GM21723 (cell line): ENCODE measurements around the gene NEB.
"Not testable (repeated sequence)": the region's sequence is repeated elsewhere in the genome, so short reads cannot be mapped to it uniquely, and the experiment has no call there.

Experiments
- ATAC-seq: cut with Tn5 transposase; IDR thresholded peaks from one replicate; pipeline ENCODE4 v1.9.1; 2021; ENCODE audit warnings: mild to moderate bottlenecking, moderate library complexity; ENCODE audit not compliant: unreplicated experiment

NEB gene

DNA sequence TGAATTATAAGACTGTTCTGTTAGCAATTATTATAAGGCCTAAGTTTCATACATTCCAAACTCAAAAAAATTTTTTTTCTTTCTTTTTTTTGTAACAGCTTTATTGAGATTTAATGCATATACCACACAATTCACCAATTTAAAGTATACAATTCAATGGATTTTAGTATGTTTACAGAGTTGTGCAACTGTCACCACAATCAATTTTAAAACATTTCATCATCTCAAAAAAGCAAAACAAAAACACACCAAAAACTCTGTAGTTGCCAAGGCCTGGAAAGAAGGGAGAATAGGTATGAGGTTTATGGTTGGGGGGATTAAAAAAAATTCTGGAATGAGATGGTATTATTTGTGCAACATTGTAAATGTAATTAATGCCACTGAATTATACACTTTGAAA lies 36.1 kb downstream of the NEB start:
- ATAC-seq, result not testable (repeated sequence)

DNA sequence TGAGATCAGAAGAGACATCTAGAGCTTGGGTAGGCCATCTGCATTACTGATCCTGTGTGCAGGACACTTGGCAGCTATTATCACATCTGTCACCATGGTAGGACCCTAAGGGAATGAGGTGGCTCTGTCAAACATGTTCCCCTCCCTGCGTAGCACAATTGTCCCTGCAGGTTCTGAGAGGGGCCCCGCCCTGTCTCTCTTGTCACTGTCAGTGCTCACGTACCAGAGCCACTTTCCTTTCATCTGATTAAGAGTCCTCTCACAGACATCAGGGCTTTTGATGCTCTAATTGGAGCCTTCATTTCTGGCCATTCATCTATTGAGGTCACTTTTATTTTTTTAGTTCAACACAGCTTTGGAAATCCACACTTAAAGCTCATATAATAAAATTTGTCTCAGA lies 38.5 kb downstream of the NEB start:
- no peak for ATAC-seq

DNA sequence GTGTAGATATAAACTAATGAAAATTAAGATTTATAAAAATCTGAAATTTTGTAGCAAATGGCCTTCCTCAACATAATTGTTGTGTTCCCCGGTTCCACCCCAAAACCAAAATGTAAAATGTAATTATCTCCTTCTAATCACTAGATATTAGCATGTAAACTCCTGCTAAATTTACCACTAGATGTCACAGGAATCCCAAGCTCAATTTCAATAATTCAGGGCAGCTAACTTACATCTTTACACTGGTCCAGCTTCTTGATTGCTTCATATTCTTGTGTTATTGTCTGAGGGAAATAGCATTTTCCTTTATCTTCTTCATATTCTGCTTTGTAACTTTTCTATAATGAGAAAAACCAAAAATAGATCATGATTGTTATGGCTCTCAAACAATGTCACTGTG lies 42.6 kb downstream of the NEB start:
- ATAC-seq, result no peak

DNA sequence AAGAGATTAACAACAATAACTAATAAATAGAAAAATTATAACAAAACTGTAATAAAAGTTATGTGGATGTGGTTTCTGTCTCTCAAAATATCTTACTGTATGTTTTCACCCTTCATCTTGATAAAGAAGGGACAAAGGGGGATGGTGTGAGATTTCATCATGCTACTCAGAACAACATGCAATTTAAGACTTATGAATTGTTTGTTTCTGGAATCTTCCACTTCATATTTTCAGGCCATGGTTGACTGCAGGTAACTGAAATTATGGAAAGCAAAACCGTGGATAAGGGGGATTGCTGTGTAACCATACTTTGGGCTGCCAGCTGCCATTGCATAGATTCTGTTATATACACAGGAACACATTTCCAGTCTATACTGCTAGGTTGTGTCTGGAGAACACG lies 45.6 kb downstream of the NEB start:
- ATAC-seq, result no peak

DNA sequence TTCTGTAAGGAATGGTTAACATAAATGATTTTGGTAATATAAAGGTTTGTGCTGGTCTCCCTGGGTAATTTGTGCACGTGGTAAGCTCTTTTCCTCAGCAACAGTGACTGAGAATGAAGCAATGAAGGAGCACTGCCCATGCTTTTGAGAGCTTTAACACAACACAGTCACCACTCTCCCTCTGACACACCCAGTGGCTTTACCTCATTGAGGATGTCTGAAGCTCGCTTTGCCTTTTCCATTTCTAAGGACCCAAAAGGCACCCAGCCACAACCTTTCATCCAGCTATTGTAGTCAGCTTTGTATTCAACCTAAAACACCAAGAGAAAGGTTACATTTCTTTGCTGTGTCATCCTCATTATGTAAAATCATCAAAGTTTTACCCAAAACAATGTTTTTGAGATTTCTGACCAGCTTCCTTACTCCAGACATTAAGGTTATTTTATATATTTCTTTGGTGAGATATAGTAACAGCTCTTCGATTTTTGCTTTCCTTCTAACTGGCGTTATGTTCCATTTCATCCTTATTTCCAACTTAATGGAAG lies 51.7 kb downstream of the NEB start:
- no peak for ATAC-seq

DNA sequence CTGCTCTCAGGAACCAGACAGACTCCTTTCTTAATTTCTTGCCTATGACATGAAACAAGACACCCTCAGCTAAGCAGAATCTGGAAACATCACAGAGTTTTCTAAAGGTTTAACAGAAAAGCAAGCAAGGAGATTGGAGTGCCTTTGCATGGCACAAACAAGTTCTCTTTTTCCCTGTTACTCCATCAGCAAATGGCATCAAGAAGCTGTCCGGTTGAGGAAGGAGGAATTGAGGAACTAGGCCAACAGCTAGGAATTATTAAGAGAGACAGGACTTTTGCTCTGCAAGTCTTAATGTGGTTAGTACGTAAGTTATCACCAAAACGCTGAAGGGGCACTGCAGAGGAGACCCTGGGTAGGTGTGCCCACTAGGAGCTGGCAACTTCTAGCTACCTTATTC lies 53.2 kb downstream of the NEB start:
- no peak for ATAC-seq

DNA sequence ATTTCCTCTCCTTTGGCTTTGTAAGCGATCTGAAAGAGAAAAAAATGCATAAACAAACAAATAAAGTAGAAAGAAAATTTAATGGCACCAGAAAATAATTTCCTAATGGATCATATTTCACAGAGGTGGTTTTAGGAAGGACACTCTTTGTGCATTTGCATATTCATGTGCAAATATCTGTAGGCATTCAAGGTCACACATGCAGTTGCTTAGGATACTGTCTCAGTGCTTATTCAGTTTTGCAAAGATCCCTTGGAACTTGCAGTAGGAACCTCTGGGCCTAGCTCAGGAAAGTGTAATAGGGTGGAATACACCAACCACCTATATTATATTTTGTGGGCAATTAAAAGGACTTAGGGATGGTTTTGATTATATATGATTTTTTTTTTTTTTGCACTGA lies 54.3 kb downstream of the NEB start:
- no peak for ATAC-seq

DNA sequence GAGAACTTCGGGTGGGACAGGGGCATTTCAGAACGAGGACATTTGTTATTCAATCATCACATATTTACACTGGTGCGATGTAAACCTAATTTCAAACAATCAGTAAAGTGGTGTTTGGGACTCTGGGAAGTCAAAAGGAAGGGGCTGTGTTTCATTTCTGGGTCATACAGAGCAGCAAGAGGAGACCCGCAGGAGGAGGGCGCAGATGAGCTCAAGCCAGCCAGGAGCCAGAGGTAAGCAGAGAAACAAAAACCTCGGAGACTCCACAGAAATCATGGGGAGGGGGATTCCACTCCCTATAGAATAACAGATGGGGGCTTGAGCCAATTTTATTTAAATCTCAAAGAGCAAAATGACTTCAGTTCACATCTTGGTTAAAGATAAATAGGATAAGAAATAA lies 55.4 kb downstream of the NEB start:
- no peak for ATAC-seq

DNA sequence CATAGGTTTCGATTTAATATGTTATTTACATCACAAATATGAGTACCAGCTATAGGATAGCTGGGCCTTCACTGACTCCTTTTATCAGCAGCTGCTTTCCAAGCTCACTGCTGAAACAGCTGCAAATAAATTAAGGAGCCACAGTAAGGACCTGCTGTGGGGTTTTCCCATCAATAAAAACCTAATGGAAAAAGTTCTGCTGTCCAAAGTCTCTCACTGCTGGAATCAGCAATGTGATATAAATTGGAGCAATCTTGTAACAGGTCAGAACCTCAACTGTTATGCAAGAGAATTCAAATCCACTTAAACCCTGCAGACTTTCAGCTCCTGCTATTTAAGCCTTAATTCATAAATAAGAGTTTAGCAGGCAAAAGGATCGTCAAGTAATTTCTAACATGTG lies 61.3 kb downstream of the NEB start:
- no peak for ATAC-seq

DNA sequence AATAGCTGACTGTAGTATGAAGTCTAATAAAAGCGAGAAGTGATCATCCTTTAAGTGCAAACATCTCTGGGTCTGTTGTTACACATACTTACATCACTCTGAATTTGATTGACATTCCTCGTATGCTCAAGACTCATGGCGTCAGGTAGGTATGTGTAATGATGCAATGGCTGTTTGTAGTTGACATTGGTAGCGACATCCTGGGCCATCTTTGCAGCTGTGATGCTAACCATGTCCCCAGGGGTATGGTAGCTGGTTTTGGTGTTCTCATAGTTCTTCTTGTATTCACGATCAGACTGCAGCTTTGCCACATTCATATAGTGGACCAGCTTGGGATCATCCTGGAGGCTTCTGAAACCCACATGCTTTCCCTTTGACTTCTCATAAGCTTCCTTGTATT lies 62.0 kb downstream of the NEB start:
- ATAC-seq, result no peak

DNA sequence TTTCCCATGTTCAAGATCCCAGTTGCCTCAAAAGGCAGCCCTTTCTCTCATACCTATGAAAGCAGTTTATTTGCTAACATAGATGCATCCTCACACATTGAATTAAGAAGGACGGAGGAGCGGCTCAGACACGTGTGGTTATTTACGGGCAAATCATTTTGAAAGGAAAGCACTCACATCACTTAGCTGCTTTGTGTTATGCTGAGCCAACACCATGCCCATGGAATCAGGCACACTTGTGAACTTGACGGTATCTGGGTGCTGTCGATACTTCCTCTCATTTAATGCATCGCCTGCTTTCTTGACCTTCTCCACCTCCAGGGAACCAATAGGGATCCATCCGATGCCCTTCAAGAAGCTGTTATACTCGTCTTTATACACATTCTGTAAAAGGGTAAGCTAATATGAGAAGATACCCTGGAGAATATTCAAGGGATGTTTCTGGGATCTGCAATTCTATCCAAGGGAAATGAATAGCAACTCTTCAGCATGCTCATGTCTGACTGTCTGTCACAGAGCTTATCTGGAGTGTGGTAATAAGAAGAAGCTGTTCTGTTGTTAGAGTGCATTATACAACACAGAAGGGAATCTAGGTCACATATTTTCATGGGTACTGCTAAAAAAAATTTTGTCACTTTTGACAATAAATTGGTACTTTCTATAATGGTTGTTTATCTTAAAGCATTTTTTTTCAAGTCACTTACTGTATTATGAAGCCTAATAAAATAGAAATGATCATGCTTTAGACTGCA lies 63.3 kb downstream of the NEB start:
- ATAC-seq, result no peak

DNA sequence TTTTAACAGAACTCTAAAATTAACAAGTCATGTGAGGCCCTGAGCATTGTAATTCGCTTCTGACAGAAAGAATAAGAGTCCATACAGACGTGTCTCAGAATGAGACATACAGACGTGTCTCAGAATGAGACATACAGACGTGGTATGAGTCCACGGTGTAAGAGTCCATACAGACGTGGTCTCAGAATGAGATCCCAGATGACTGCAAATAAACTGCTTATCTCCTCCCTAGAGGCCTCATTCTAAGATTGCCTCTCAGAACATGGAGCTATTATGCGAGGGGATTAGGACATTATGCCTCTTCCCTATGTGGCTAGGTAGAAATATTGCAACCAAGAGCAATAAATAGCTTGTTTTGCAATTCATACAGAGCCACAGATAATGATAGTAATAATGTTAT lies 63.9 kb downstream of the NEB start:
- ATAC-seq, result no peak

DNA sequence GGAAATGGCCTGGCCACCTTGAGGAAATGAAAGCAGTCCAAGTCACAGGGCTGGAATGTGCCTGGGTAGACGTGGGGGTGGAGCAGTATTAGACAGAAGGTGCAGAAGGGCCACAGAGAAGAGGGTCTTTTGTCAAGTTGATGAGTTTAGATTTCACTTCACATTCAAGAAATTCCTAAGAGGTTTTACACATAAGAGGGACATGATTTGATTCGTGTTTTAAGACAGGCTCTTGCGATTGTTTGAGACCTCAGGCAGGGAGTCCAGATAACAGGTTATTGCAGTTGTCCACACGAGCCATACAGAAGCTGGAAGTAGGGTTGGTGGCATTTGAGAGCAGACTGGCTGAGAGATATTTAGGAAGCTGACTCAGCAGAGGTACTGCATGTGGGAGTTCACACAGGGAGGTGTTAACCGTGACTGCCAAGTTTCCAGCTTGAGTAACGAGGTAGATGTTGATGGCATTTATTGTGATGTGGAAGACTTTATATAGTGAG lies 64.6 kb downstream of the NEB start:
- ATAC-seq, result no peak

DNA sequence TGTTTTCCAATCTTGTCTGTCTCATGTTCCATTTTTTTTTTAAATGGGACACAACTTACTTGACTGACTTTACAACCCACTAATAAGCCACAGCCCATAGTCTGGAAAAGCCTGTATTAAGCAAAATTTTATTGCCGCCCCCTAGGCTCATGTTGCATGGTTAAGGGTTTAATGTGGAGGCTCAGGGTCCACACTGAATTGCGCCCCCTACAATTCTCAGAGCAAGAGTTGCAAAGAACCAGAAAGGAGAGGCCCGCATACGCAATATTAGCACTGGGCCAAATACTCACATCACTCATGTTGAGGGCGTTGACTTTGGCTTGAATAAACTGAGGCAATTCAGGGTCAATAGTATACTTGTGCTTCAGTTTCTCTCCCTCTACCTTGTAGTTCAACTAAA lies 65.5 kb downstream of the NEB start:
- no peak for ATAC-seq

DNA sequence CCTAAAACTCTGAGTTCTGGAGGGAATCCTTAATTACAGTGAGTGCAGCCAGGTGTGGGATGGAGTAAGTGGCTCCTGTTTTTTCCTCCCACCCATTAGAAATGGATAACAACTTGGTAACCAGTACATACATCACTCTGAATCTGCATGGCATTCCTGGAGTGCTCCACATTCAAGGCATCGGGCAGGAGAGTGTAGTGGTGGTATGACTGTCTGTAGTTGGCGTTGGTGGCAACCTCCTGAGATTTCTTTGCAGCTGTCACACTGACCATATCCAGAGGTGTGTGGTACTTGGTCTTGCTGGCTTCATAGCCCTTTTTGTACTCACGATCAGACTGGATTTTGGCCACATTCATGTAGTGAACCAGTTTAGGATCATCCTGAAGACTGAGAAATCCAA lies 68.3 kb downstream of the NEB start:
- ATAC-seq, result no peak

DNA sequence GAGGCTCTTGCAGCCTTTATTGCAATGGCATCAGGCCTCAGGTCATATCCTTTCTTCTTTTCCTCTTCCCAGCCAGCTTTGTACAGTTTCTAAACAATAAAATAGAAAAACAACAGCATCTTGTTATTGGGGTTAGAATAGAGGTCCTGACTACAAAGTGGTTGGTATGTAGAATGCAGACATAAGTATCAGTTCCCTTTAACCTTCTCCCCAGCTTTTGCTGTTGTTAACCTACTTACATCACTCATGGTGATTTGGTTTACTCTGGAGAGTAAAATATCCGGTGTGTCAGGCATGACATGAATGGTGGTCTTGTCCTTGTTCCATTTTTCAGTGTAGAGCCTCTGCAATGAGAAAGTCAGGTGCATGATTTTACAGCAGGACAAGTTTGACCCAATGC lies 69.8 kb downstream of the NEB start:
- peak; percentile 59 for ATAC-seq

DNA sequence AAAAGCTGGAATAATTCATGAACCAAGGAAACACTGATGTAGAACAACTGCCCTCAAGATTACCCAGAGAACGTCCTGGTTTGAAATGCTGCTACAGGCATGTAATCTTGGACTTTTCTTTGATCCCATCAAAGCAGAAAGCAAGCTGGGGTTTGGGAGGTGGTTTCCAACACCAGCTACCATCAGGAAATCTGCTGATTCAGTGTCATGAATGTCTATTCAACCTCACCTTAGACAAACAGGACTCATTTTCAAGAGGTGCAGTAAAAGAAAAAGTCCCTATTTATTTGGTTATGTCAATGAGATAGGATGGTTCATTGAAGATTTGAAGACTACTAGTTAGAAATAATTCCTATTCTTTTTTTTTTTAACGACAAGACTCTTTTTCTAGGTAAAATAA lies 72.7 kb downstream of the NEB start:
- ATAC-seq, result no peak

DNA sequence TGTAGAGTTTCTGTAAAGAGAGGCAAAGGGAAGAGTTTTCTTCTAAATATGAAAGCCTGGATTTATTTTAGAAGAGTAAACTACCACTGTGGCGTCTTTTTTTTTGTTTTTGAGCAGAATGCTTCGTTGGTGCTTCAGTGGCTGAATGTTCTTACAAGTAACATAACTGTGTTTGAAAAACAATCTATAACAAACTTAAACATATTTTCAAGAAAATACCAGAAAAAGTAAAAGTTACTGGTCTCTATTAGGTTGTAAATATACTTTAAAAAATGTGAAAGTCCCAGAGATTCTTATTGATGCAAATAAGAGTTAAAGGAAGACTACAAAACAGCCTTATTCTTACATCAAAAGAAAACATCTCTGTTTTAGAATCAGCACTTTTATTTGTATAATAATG lies 76.2 kb downstream of the NEB start:
- ATAC-seq, result no peak

DNA sequence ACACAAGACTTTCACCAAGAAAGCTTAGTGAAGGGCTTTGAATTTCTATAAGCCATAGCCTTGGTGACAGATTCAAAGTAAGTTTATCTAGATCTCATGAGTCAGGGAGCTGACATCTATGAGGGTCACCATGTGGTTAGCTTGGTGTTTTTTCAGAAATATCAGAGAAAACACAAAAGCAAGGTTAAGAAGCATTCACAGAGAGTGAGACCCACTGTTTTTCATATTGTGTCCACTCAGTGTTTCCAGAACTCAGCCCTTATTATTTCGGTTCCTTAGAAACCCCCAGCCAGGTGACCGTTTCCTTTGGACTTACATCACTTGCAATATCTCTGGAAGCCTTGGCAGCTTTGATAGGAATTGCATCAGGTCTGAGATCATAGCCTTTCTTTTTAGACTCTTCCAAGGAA lies 76.6 kb downstream of the NEB start:
- no peak for ATAC-seq

DNA sequence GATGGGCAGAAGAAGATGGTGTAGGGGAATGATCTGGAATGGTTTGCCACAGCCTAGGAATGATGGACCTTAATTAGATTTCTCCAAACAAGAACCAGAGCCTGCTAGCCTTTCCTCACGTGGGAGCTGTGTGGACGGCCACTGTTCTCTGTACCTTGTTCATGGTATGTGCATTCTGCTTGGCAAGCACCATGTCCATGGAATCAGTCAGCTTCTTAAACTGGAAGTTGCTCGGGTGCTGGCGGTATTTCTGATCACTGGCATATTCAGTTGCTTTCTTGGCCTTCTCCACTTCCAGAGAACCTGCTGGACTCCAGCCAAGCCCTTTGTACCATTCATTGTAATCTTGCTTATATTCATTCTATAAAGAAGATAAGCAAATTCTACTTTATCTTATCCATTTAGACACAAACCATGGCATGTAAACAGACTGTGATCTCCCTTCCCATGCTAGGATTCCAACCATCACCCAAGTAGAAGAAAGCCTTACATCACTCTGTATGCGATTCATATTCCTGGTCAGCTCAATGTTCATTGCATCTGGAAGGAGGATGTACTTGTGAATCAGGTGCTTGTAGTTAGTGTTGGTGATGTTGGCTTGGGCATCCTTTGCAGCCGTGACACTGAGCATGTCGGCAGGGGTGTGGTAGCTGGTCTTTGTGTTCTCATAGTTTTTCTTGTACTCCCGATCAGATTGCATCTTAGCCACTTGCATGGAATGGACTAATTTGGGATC lies 78.4 kb downstream of the NEB start:
- ATAC-seq, result no peak

DNA sequence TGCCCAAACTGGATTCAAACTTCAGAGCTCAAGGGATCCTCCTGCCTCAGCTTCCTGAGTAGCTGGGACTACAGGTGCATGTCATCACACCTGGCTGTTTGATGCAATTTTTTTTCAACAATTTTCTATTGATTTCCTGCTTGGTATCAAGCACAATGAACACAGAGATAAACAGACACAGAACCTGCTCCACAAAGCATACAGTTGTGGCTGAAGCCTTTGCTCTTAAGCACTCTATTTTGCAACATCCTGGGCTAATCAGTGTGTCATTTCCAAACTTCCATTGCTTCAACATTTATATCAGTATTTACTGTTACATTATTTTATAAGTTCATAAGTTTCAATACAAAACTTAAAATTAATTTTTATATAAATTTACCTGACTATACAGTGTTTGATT lies 79.4 kb downstream of the NEB start:
- ATAC-seq, result no peak

DNA sequence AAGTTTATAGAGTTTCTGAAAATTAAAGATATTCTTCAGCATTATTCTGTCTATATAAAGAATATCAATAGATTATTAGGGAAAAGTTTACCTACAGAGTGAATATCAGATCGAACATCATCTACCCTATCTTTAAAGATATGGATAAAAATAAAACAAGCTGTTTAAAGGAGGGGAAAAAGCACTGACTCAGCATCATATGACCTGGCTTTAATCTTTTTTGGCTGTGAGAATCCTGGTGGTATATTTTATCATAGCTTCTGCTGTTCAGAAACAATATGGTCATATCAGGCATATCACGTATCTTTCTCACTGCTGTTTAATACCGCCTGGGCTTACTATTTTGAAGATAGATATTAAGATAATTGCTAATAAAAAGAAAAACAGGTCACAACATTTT lies 80.2 kb downstream of the NEB start:
- ATAC-seq, result no peak
